Adrenal gland (tissue), 5 donors: ENCODE data around the gene SMCHD1.

Experiments used
- CTCF ChIP-seq, 6 experiments: fragments of 450-650 bp in 4 of 6; fragments of 200-600 bp in 2 of 6; sonication (generic) in 1 of 6; IDR thresholded peaks; 1 replicate in 5 of 6; 2 replicates in 1 of 6; pipeline versions ENCODE4 v1.5.1 to v1.8.0; 2016 to 2021; ENCODE audit warnings: antibody characterized with exemption in 6 of 6, mild to moderate bottlenecking in 2 of 6, moderate library complexity in 1 of 6
- POLR2A ChIP-seq, 2 donors: fragments of 450-650 bp; IDR thresholded peaks; one replicate each; pipeline ENCODE4 v1.6.1; 2017; ENCODE audit warnings: antibody characterized with exemption in 2 of 2, mild to moderate bottlenecking in 2 of 2, moderate library complexity in 1 of 2
- donor health status: DM: no; HTN: no; CAD: no.

DNA sequence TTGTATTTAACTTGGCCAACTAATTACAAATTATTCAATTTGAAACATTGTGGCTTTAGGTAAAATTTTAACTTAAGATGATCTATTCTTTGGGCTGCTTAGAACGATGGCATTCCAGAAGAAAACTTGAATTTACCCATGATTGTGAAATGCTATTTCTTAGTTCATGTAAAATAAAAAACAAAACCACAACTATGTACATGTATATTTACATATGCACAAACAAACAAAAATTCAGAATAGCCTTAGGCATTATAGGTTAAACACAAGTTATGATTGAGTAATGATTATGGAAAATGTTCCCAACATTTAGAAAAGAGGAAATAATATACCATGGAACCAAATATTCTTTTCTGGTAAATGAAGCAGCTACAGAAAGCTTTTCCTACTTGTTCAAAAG is 3.5 kb upstream of the SMCHD1 start:
- TF ChIP-seq CTCF (IDR thresholded peaks at IDR 0.05), result no peak
- no peak for TF ChIP-seq POLR2A (IDR thresholded peaks at IDR 0.05)
